ENCODE results near the gene CASP2. TPM values are rescaled to one million over a fixed set of nuclear protein-coding genes. Genes with fewer than 3 reads are reported as not detected.
"Not testable (repeated sequence)": the region's sequence is repeated elsewhere in the genome, so short reads cannot be mapped to it uniquely, and the experiment has no call there.

The CASP2 gene
- total RNA-seq, 1 experiment from 2014 or later = 65.3 TPM

GRCh38 chr7:143263266-143264195 is 24.6 kb upstream of the CASP2 start, which contains the start of gene GSTK1:
Gene GSTK1, plus strand, starts transcription at chr7:143263441. Its CDS starts 73 bp downstream, at chr7:143263514.
- H2BK120ac ChIP-seq (ENCODE audit: low read depth, low read length, poor library complexity, severe bottlenecking) = no peak within 1 kb of the TSS
- no peaks in the 10 kb centered on the region; the same call in 1 of the 2 replicates for H3K4me1 ChIP-seq (ENCODE audit: insufficient read depth, low read length)
- peak within 1 kb of the TSS; percentile 92 for H3K14ac ChIP-seq (ENCODE audit: insufficient read depth, low read length)
- H3K27me3 Mint-ChIP-seq (ENCODE audit: low read depth) = peaks cover 13% of the 10 kb centered on the region
- no CpG with 5 or more reads among the region's 48 CpGs for WGBS (ENCODE audit: extremely low coverage, insufficient read length, low lambda C conversion rate)
- H3K27me3 ChIP-seq (ENCODE audit: insufficient read depth, low read length) = no peaks in the 10 kb centered on the region
- H3K18ac ChIP-seq (ENCODE audit: insufficient read length, low read depth, low read length) = peak within 1 kb of the TSS; percentile 79
- peaks cover 0 to 2% of the 10 kb centered on the region in 2 experiments; a peak in 1 of 5 replicates for H3K9me3 Mint-ChIP-seq
- peaks cover 10 to 13% of the 10 kb centered on the region in 2 experiments for H3K4me1 Mint-ChIP-seq
- H3K4me3 Mint-ChIP-seq = peak within 1 kb of the TSS; percentile 87 to 88
- no peak within 1 kb of the TSS for H4K8ac ChIP-seq (replicated peaks; ENCODE audit: insufficient read length, low read depth, low read length)
- H3K4me2 ChIP-seq (ENCODE audit: insufficient read depth, insufficient read length, low read length) = peak within 1 kb of the TSS; percentile 98
- H2AFZ ChIP-seq (ENCODE audit: low read length) = peak within 1 kb of the TSS; percentile 87
- no peak within 1 kb of the TSS for H2AK5ac ChIP-seq (ENCODE audit: insufficient read length, low read length)
- H3T11ph ChIP-seq (ENCODE audit: low read length) = no peak within 1 kb of the TSS
- no peak within 1 kb of the TSS for H3K23ac ChIP-seq (ENCODE audit: insufficient read length, low read depth, low read length)
- peak; percentile 82 for DNase-seq
- H4K20me1 ChIP-seq (ENCODE audit: control insufficient read depth, insufficient read depth, insufficient read length) = no peaks in the 10 kb centered on the region
- peak within 1 kb of the TSS; percentile 59 for H3K9ac ChIP-seq (ENCODE audit: extremely low read depth, insufficient read length, low read length)
- H2BK15ac ChIP-seq (ENCODE audit: low read depth, low read length) = no peak within 1 kb of the TSS
- no peak within 1 kb of the TSS for H2BK5ac ChIP-seq (ENCODE audit: insufficient read length, low read length)
- peaks cover 10% of the 10 kb centered on the region for H3K23me2 ChIP-seq (ENCODE audit: insufficient read length, low read depth, low read length, poor library complexity, severe bottlenecking)
- no peak within 1 kb of the TSS for H2BK20ac ChIP-seq (ENCODE audit: low read depth, low read length, poor library complexity, severe bottlenecking)
- H3K4ac ChIP-seq (ENCODE audit: low read depth, low read length) = no peak within 1 kb of the TSS
- no peak within 1 kb of the TSS for H3K27ac ChIP-seq (ENCODE audit: insufficient read length, low read depth, low read length)
- H3K9me3 ChIP-seq (ENCODE audit: control insufficient read depth, low read depth, low read length) = no peaks in the 10 kb centered on the region
- H3K79me2 ChIP-seq (ENCODE audit: insufficient read depth, low read length) = no peaks in the 10 kb centered on the region
- H2BK12ac ChIP-seq (ENCODE audit: insufficient read length, low read depth, low read length) = no peak within 1 kb of the TSS
- no peak for TF ChIP-seq CTCF (conservative IDR thresholded peaks at IDR 0.05)
- no peak within 1 kb of the TSS for H4K91ac ChIP-seq (ENCODE audit: insufficient read length, low read depth, low read length)
- peaks cover 0 to 4% (median 3%) of the 10 kb centered on the region in 3 experiments; a peak in 4 of 7 replicates for H3K36me3 Mint-ChIP-seq (ENCODE audit: insufficient read depth in 1 of 3, low read depth in 3 of 3)
- H4K5ac ChIP-seq (ENCODE audit: insufficient read length, low read depth, low read length) = no peak within 1 kb of the TSS
- no peaks in the 10 kb centered on the region for H3K79me1 ChIP-seq (ENCODE audit: insufficient read depth, low read depth, low read length, poor library complexity, severe bottlenecking)
- H3K56ac ChIP-seq (ENCODE audit: insufficient read length, low read depth, low read length) = no peak within 1 kb of the TSS
- peak within 1 kb of the TSS in 2 of 3 experiments; percentile 57 to 71; a peak in 4 of 7 replicates for H3K27ac Mint-ChIP-seq

GRCh38 chr7:143264196-143264568 is 24.0 kb upstream of the CASP2 start:
- not testable (repeated sequence) for H3K79me2 ChIP-seq (ENCODE audit: insufficient read depth, low read length); H3K27me3 ChIP-seq (ENCODE audit: insufficient read depth, low read length); H3T11ph ChIP-seq (ENCODE audit: low read length); H4K20me1 ChIP-seq (ENCODE audit: control insufficient read depth, insufficient read depth, insufficient read length); H3K4me1 ChIP-seq (ENCODE audit: insufficient read depth, low read length); H2AFZ ChIP-seq (ENCODE audit: low read length); H2BK5ac ChIP-seq (ENCODE audit: insufficient read length, low read length); H3K27ac ChIP-seq (ENCODE audit: insufficient read length, low read depth, low read length); DNase-seq; H3K9me3 Mint-ChIP-seq; H3K18ac ChIP-seq (ENCODE audit: insufficient read length, low read depth, low read length); H2BK120ac ChIP-seq (ENCODE audit: low read depth, low read length, poor library complexity, severe bottlenecking); H3K4ac ChIP-seq (ENCODE audit: low read depth, low read length); H2BK15ac ChIP-seq (ENCODE audit: low read depth, low read length); H3K56ac ChIP-seq (ENCODE audit: insufficient read length, low read depth, low read length); H4K8ac ChIP-seq (replicated peaks; ENCODE audit: insufficient read length, low read depth, low read length); H3K23ac ChIP-seq (ENCODE audit: insufficient read length, low read depth, low read length); H4K5ac ChIP-seq (ENCODE audit: insufficient read length, low read depth, low read length); H2BK12ac ChIP-seq (ENCODE audit: insufficient read length, low read depth, low read length); H3K9me3 ChIP-seq (ENCODE audit: control insufficient read depth, low read depth, low read length); H2BK20ac ChIP-seq (ENCODE audit: low read depth, low read length, poor library complexity, severe bottlenecking); H2AK5ac ChIP-seq (ENCODE audit: insufficient read length, low read length); H3K79me1 ChIP-seq (ENCODE audit: insufficient read depth, low read depth, low read length, poor library complexity, severe bottlenecking); H3K23me2 ChIP-seq (ENCODE audit: insufficient read length, low read depth, low read length, poor library complexity, severe bottlenecking); H4K91ac ChIP-seq (ENCODE audit: insufficient read length, low read depth, low read length)
- Histone ChIP-seq H3K9ac (ENCODE audit: extremely low read depth, insufficient read length, low read length) (peak overlapping the region; percentile 59), H3K14ac (ENCODE audit: insufficient read depth, low read length) (peak overlapping the region; percentile 52; the same call in 1 of the 2 replicates), H3K4me2 (ENCODE audit: insufficient read depth, insufficient read length, low read length) (peak overlapping the region; percentile 98)
- Mint-ChIP-seq H3K4me3 (peak overlapping the region; percentile 87 to 88), H3K27me3 (ENCODE audit: low read depth) (peaks cover 13% of the 10 kb centered on the region), H3K36me3 (ENCODE audit: insufficient read depth in 1 of 3, low read depth in 3 of 3) (peaks cover 0 to 10% (median 10%) of the 10 kb centered on the region in 3 experiments; a peak in 5 of 7 replicates), H3K4me1 (peaks cover 10 to 13% of the 10 kb centered on the region in 2 experiments), H3K27ac (0 out of 7 replicates have a peak overlapping the region, but pooled peaks of 1 of the 3 experiments have one; percentile 34)
- WGBS (ENCODE audit: extremely low coverage, insufficient read length, low lambda C conversion rate) = no CpG with 5 or more reads among the region's 15 CpGs
